ENCODE results near the gene P4HTM. TPM values are rescaled to one million over a fixed set of nuclear protein-coding genes. Genes with fewer than 3 reads are reported as not detected.

P4HTM gene
- polyA plus RNA-seq, 4 donors, result 30.6 to 47.6 (median 39.6) TPM

- Histone ChIP-seq H3K4me1 (ENCODE audit: control insufficient read depth in 3 of 3, insufficient read depth in 2 of 3, low read depth in 1 of 3, low read length in 2 of 3) (no peaks in the 10 kb centered on the region), H3K27ac (ENCODE audit: low read depth in 1 of 3, low read length in 2 of 3) (no peak overlapping the region), H3K27me3 (ENCODE audit: control insufficient read depth in 3 of 3, insufficient read depth in 3 of 3, low read length in 3 of 3) (no peaks in the 10 kb centered on the region), H3K36me3 (ENCODE audit: control insufficient read depth in 3 of 3, insufficient read depth in 2 of 3, low read depth in 1 of 3, low read length in 3 of 3) (peaks cover 5 to 40% (median 18%) of the 10 kb centered on the region in 3 donors), H3K9me3 (ENCODE audit: control insufficient read depth in 2 of 2, insufficient read depth in 1 of 2, low read depth in 1 of 2, low read length in 1 of 2) (no peaks in the 10 kb centered on the region), H3K4me3 (ENCODE audit: low read depth in 1 of 3, low read length in 3 of 3) (no peak overlapping the region)
- DNase-seq (no peak), FAIRE-seq (no peak)
- WGBS, 3 donors, result 93 to 100% (median 95%) methylated on average over 2 of the region's 2 CpGs
Measured at GRCh38 chr3:48957006-48957705, 32.9 kb upstream of the P4HTM start.

- 82 to 94% (median 88%) methylated on average over 4 of the region's 4 CpGs for WGBS, 3 donors
- no peak for DNase-seq
- FAIRE-seq, result no peak
- no peaks in the 10 kb centered on the region for H3K4me1 ChIP-seq (ENCODE audit: control insufficient read depth in 3 of 3, insufficient read depth in 2 of 3, low read depth in 1 of 3, low read length in 2 of 3)
- peaks cover 5 to 42% (median 20%) of the 10 kb centered on the region in 3 donors for H3K36me3 ChIP-seq (ENCODE audit: control insufficient read depth in 3 of 3, insufficient read depth in 2 of 3, low read depth in 1 of 3, low read length in 3 of 3)
- H3K27me3 ChIP-seq (ENCODE audit: control insufficient read depth in 3 of 3, insufficient read depth in 3 of 3, low read length in 3 of 3), result no peaks in the 10 kb centered on the region
- no peak overlapping the region for H3K27ac ChIP-seq (ENCODE audit: low read depth in 1 of 3, low read length in 2 of 3)
- no peak overlapping the region for H3K4me3 ChIP-seq (ENCODE audit: low read depth in 1 of 3, low read length in 3 of 3)
- no peaks in the 10 kb centered on the region for H3K9me3 ChIP-seq (ENCODE audit: control insufficient read depth in 2 of 2, insufficient read depth in 1 of 2, low read depth in 1 of 2, low read length in 1 of 2)
Measured at GRCh38 chr3:48960841-48961413, 29.1 kb upstream of the P4HTM start.

GRCh38 chr3:48962340-48962739, 27.7 kb upstream of the P4HTM start:
- H3K36me3 ChIP-seq (ENCODE audit: control insufficient read depth in 3 of 3, insufficient read depth in 2 of 3, low read depth in 1 of 3, low read length in 3 of 3), result peaks cover 9 to 42% (median 19%) of the 10 kb centered on the region in 3 donors
- FAIRE-seq (no peak), DNase-seq (no peak)
- H3K9me3 ChIP-seq (ENCODE audit: control insufficient read depth in 2 of 2, insufficient read depth in 1 of 2, low read depth in 1 of 2, low read length in 1 of 2), result no peaks in the 10 kb centered on the region
- H3K27me3 ChIP-seq (ENCODE audit: control insufficient read depth in 3 of 3, insufficient read depth in 3 of 3, low read length in 3 of 3), result no peaks in the 10 kb centered on the region
- H3K4me3 ChIP-seq (ENCODE audit: low read depth in 1 of 3, low read length in 3 of 3), result no peak overlapping the region
- H3K27ac ChIP-seq (ENCODE audit: low read depth in 1 of 3, low read length in 2 of 3), result no peak overlapping the region
- WGBS, 3 donors, result 84 to 93% (median 91%) methylated on average over 2 of the region's 2 CpGs
- H3K4me1 ChIP-seq (ENCODE audit: control insufficient read depth in 3 of 3, insufficient read depth in 2 of 3, low read depth in 1 of 3, low read length in 2 of 3), result no peaks in the 10 kb centered on the region

- Histone ChIP-seq H3K36me3 (ENCODE audit: control insufficient read depth in 3 of 3, insufficient read depth in 2 of 3, low read depth in 1 of 3, low read length in 3 of 3) (peaks cover 6 to 39% (median 18%) of the 10 kb centered on the region in 3 donors), H3K4me1 (ENCODE audit: control insufficient read depth in 3 of 3, insufficient read depth in 2 of 3, low read depth in 1 of 3, low read length in 2 of 3) (no peaks in the 10 kb centered on the region), H3K27ac (ENCODE audit: low read depth in 1 of 3, low read length in 2 of 3) (no peak overlapping the region), H3K27me3 (ENCODE audit: control insufficient read depth in 3 of 3, insufficient read depth in 3 of 3, low read length in 3 of 3) (no peaks in the 10 kb centered on the region), H3K9me3 (ENCODE audit: control insufficient read depth in 2 of 2, insufficient read depth in 1 of 2, low read depth in 1 of 2, low read length in 1 of 2) (no peaks in the 10 kb centered on the region), H3K4me3 (ENCODE audit: low read depth in 1 of 3, low read length in 3 of 3) (no peak overlapping the region)
- DNase-seq, result no peak
- FAIRE-seq, result no peak
- 81 to 97% (median 94%) methylated on average over 4 of the region's 4 CpGs for WGBS, 3 donors
Measured at GRCh38 chr3:48962939-48963338, 27.1 kb upstream of the P4HTM start.

GRCh38 chr3:48963591-48963990, 26.4 kb upstream of the P4HTM start:
- DNase-seq (no peak), FAIRE-seq (no peak)
- Histone ChIP-seq H3K9me3 (ENCODE audit: control insufficient read depth in 2 of 2, insufficient read depth in 1 of 2, low read depth in 1 of 2, low read length in 1 of 2) (no peaks in the 10 kb centered on the region), H3K27ac (ENCODE audit: low read depth in 1 of 3, low read length in 2 of 3) (no peak overlapping the region), H3K4me1 (ENCODE audit: control insufficient read depth in 3 of 3, insufficient read depth in 2 of 3, low read depth in 1 of 3, low read length in 2 of 3) (no peaks in the 10 kb centered on the region), H3K36me3 (ENCODE audit: control insufficient read depth in 3 of 3, insufficient read depth in 2 of 3, low read depth in 1 of 3, low read length in 3 of 3) (peaks cover 8 to 37% (median 16%) of the 10 kb centered on the region in 3 donors), H3K27me3 (ENCODE audit: control insufficient read depth in 3 of 3, insufficient read depth in 3 of 3, low read length in 3 of 3) (no peaks in the 10 kb centered on the region), H3K4me3 (ENCODE audit: low read depth in 1 of 3, low read length in 3 of 3) (no peak overlapping the region)
- 84 to 88% (median 86%) methylated on average over 2 of the region's 2 CpGs for WGBS, 3 donors

- H3K27ac ChIP-seq (ENCODE audit: low read depth in 1 of 3, low read length in 2 of 3), result no peak overlapping the region
- WGBS, 3 donors, result 67 to 95% (median 67%) methylated on average over 3 of the region's 3 CpGs
- DNase-seq, result no peak
- H3K27me3 ChIP-seq (ENCODE audit: control insufficient read depth in 3 of 3, insufficient read depth in 3 of 3, low read length in 3 of 3), result no peaks in the 10 kb centered on the region
- no peaks in the 10 kb centered on the region for H3K4me1 ChIP-seq (ENCODE audit: control insufficient read depth in 3 of 3, insufficient read depth in 2 of 3, low read depth in 1 of 3, low read length in 2 of 3)
- peaks cover 17 to 56% (median 20%) of the 10 kb centered on the region in 3 donors for H3K36me3 ChIP-seq (ENCODE audit: control insufficient read depth in 3 of 3, insufficient read depth in 2 of 3, low read depth in 1 of 3, low read length in 3 of 3)
- H3K9me3 ChIP-seq (ENCODE audit: control insufficient read depth in 2 of 2, insufficient read depth in 1 of 2, low read depth in 1 of 2, low read length in 1 of 2), result no peaks in the 10 kb centered on the region
- no peak overlapping the region for H3K4me3 ChIP-seq (ENCODE audit: low read depth in 1 of 3, low read length in 3 of 3)
- no peak for FAIRE-seq
Measured at GRCh38 chr3:48966367-48966766, 23.7 kb upstream of the P4HTM start.

GRCh38 chr3:48966876-48967361, 23.1 kb upstream of the P4HTM start:
- DNase-seq (no peak), FAIRE-seq (no peak)
- Histone ChIP-seq H3K9me3 (ENCODE audit: control insufficient read depth in 2 of 2, insufficient read depth in 1 of 2, low read depth in 1 of 2, low read length in 1 of 2) (no peaks in the 10 kb centered on the region), H3K36me3 (ENCODE audit: control insufficient read depth in 3 of 3, insufficient read depth in 2 of 3, low read depth in 1 of 3, low read length in 3 of 3) (peaks cover 17 to 57% (median 24%) of the 10 kb centered on the region in 3 donors), H3K4me3 (ENCODE audit: low read depth in 1 of 3, low read length in 3 of 3) (no peak overlapping the region), H3K4me1 (ENCODE audit: control insufficient read depth in 3 of 3, insufficient read depth in 2 of 3, low read depth in 1 of 3, low read length in 2 of 3) (no peaks in the 10 kb centered on the region), H3K27me3 (ENCODE audit: control insufficient read depth in 3 of 3, insufficient read depth in 3 of 3, low read length in 3 of 3) (no peaks in the 10 kb centered on the region), H3K27ac (ENCODE audit: low read depth in 1 of 3, low read length in 2 of 3) (no peak overlapping the region)
- WGBS, 3 donors, result 90 to 93% (median 92%) methylated on average over 7 of the region's 7 CpGs

- H3K36me3 ChIP-seq (ENCODE audit: control insufficient read depth in 3 of 3, insufficient read depth in 2 of 3, low read depth in 1 of 3, low read length in 3 of 3), result peaks cover 29 to 68% (median 30%) of the 10 kb centered on the region in 3 donors
- H3K9me3 ChIP-seq (ENCODE audit: control insufficient read depth in 2 of 2, insufficient read depth in 1 of 2, low read depth in 1 of 2, low read length in 1 of 2), result no peaks in the 10 kb centered on the region
- 93 to 99% (median 98%) methylated on average over 6 of the region's 6 CpGs for WGBS, 3 donors
- no peaks in the 10 kb centered on the region for H3K4me1 ChIP-seq (ENCODE audit: control insufficient read depth in 3 of 3, insufficient read depth in 2 of 3, low read depth in 1 of 3, low read length in 2 of 3)
- no peak for FAIRE-seq
- H3K27me3 ChIP-seq (ENCODE audit: control insufficient read depth in 3 of 3, insufficient read depth in 3 of 3, low read length in 3 of 3), result no peaks in the 10 kb centered on the region
- no peak overlapping the region for H3K27ac ChIP-seq (ENCODE audit: low read depth in 1 of 3, low read length in 2 of 3)
- DNase-seq, result no peak
- no peak overlapping the region for H3K4me3 ChIP-seq (ENCODE audit: low read depth in 1 of 3, low read length in 3 of 3)
Measured at GRCh38 chr3:48970586-48970985, 19.5 kb upstream of the P4HTM start.

Measured in small intestine (tissue), 7 donors.